PC-9 (cell line): Measurements from ENCODE around the gene GCM1. TPM values are rescaled to one million over a fixed set of nuclear protein-coding genes. Genes with fewer than 3 reads are reported as not detected.
A peak's percentile ranks its signal among the peaks of the same experiment; 100 is the strongest.

ENCODE experiments used
- BruUV-seq: library from RNA; stranded (reverse); fragments of 400-500 nt; replicated peaks from 2 replicates; lab custom pipeline; 2021; lab: Mats Ljungman, UMichigan
- CTCF ChIA-PET: fragments of 300-600 bp; sonication (Branson Sonifier 250); formaldehyde crosslinking; loops from one replicate; lab custom pipeline; 2022; ENCODE audit warnings: antibody characterized with exemption; lab: Charles Lee
- POLR2A ChIA-PET: fragments of 300-600 bp; sonication (Branson Sonifier 250); formaldehyde crosslinking; loops from one replicate; lab custom pipeline; 2022; ENCODE audit warnings: antibody characterized with exemption; ENCODE audit not compliant: unreplicated experiment; lab: Charles Lee
- DNase-seq, 2 experiments: peaks; one replicate each; pipeline versions ENCODE4 v3.0.0 to v3.0.0-alpha.2; 2015 to 2022; ENCODE audit warnings: mixed read lengths in 1 of 2
- H2AFZ ChIP-seq: fragments of 200-600 bp; sonication (generic); 2 replicates; pipeline ENCODE4 v1.8.1; 2017; ENCODE audit warnings: antibody characterized with exemption
- H3F3A ChIP-seq: fragments of 200-600 bp; sonication (generic); 2 replicates; pipeline ENCODE4 v1.8.1; 2017; ENCODE audit warnings: antibody characterized with exemption, mild to moderate bottlenecking, low read depth; ENCODE audit not compliant: insufficient read depth
- H3K27ac ChIP-seq: fragments of 200-600 bp; sonication (generic); 2 replicates; pipeline ENCODE4 v1.6.1; 2016; ENCODE audit warnings: mixed run types
- H3K27me3 ChIP-seq: fragments of 200-600 bp; sonication (generic); 2 replicates; pipeline ENCODE4 v1.6.1; 2016; ENCODE audit warnings: low read depth, mixed run types; ENCODE audit not compliant: insufficient read depth
- H3K36me3 ChIP-seq: fragments of 200-600 bp; sonication (generic); 2 replicates; pipeline ENCODE4 v1.6.1; 2016; ENCODE audit warnings: low read depth, mixed run types
- H3K4me1 ChIP-seq: fragments of 200-600 bp; sonication (generic); replicated peaks from 2 replicates; pipeline ENCODE4 v1.6.1; 2016; ENCODE audit warnings: mixed run types; ENCODE audit not compliant: insufficient read depth
- H3K4me2 ChIP-seq: fragments of 200-600 bp; sonication (generic); 2 replicates; pipeline ENCODE4 v1.6.1; 2017; ENCODE audit warnings: mixed run types
- H3K4me3 ChIP-seq: fragments of 200-600 bp; sonication (generic); 2 replicates; pipeline ENCODE4 v1.6.1; 2016; ENCODE audit warnings: mixed run types
- H3K79me2 ChIP-seq: fragments of 200-600 bp; sonication (generic); 2 replicates; pipeline ENCODE4 v1.6.1; 2017; ENCODE audit warnings: low read depth, mixed run types
- H3K9me2 ChIP-seq: fragments of 200-600 bp; sonication (generic); 2 replicates; pipeline ENCODE4 v1.8.1; 2017; ENCODE audit warnings: mild to moderate bottlenecking; ENCODE audit not compliant: insufficient read depth
- H3K9me3 ChIP-seq: fragments of 200-600 bp; sonication (generic); 2 replicates; pipeline ENCODE4 v1.8.1; 2016; ENCODE audit warnings: low read depth; ENCODE audit not compliant: insufficient read depth
- H4K20me1 ChIP-seq: fragments of 200-600 bp; sonication (generic); 2 replicates; pipeline ENCODE4 v1.8.1; 2017; ENCODE audit not compliant: insufficient read depth
- CTCF ChIP-seq: fragments of 200-600 bp; sonication (generic); conservative IDR thresholded peaks from 2 replicates; pipeline ENCODE4 v1.6.1; 2017; ENCODE audit warnings: mixed run types, antibody characterized with exemption, mild to moderate bottlenecking, moderate library complexity
- EZH2 ChIP-seq: fragments of 200-600 bp; sonication (generic); IDR thresholded peaks from 2 replicates; pipeline ENCODE4 v1.8.0; 2017; ENCODE audit warnings: antibody characterized with exemption, low read depth
- intact Hi-C: fragments of 100-400 bp; cut with micrococcal nuclease; formaldehyde crosslinking; loops from one replicate; pipeline ENCODE4 v1.10.0; 2022; ENCODE audit not compliant: unreplicated experiment
- total RNA-seq: library from RNA; stranded (reverse); gene quantifications from 2 replicates; pipeline ENCODE4 v1.2.3, GENCODE V29; 2021

Gene GCM1
- total RNA-seq, 1 experiment from 2014 or later, result 0.13 TPM

- no peaks in the 10 kb centered on the region for H3K36me3 ChIP-seq
- no peaks in the 10 kb centered on the region for H3K27me3 ChIP-seq
- H3F3A ChIP-seq, result no peaks in the 10 kb centered on the region; the same call in none of the 2 replicates
- H2AFZ ChIP-seq, result no peak overlapping the region
- peak; percentile 42 to 46 for DNase-seq
- H4K20me1 ChIP-seq, result no peaks in the 10 kb centered on the region
- CTCF ChIA-PET, result no interaction called here
- POLR2A ChIA-PET, result no interaction called here
- peak overlapping the region; percentile 45 for H3K4me2 ChIP-seq
- H3K79me2 ChIP-seq, result no peaks in the 10 kb centered on the region
- no TSS peak for BruUV-seq
- no peak for TF ChIP-seq EZH2
- no peak for TF ChIP-seq CTCF
- H3K9me3 ChIP-seq, result peaks cover 16% of the 10 kb centered on the region
- H3K4me3 ChIP-seq, result no peak overlapping the region
- intact Hi-C loops, result no loop called here
- peaks cover 20% of the 10 kb centered on the region for H3K4me1 ChIP-seq
- H3K27ac ChIP-seq, result peak overlapping the region; percentile 14; the same call in 1 of the 2 replicates
- no peaks in the 10 kb centered on the region for H3K9me2 ChIP-seq
Measured at GRCh38 chr6:53119772-53120409, 28.8 kb downstream of the GCM1 start.

GRCh38 chr6:53119349-53119748 lies 29.3 kb downstream of the GCM1 start:
- Histone ChIP-seq H3K4me2 (peak overlapping the region; percentile 45), H3K27me3 (no peaks in the 10 kb centered on the region), H3F3A (peaks cover 4% of the 10 kb centered on the region), H2AFZ (no peak overlapping the region), H3K9me2 (no peaks in the 10 kb centered on the region), H3K4me3 (no peak overlapping the region), H4K20me1 (no peaks in the 10 kb centered on the region), H3K27ac (peak overlapping the region; percentile 14; the same call in 1 of the 2 replicates), H3K4me1 (peaks cover 26% of the 10 kb centered on the region), H3K9me3 (peaks cover 16% of the 10 kb centered on the region), H3K79me2 (no peaks in the 10 kb centered on the region), H3K36me3 (no peaks in the 10 kb centered on the region)
- no TSS peak for BruUV-seq
- CTCF ChIA-PET, result no interaction called here
- intact Hi-C loops, result no loop called here
- POLR2A ChIA-PET, result no interaction called here
- TF ChIP-seq EZH2 (no peak), CTCF (no peak)
- no peak for DNase-seq

GRCh38 chr6:53115741-53116140 lies 32.9 kb downstream of the GCM1 start:
- CTCF ChIA-PET, result no interaction called here
- no peak overlapping the region for H3K4me2 ChIP-seq
- H3K27ac ChIP-seq, result no peak overlapping the region
- TF ChIP-seq CTCF, result no peak
- no peak for TF ChIP-seq EZH2
- BruUV-seq, result no TSS peak
- no peak for DNase-seq
- POLR2A ChIA-PET, result interaction anchor here (0.7 kb wide), 1 partner anchor 10 kb away, joined by 4 read pairs; no protein-coding TSS in a partner anchor
- H3K36me3 ChIP-seq, result no peaks in the 10 kb centered on the region
- peaks cover 16% of the 10 kb centered on the region for H3K9me3 ChIP-seq
- no peak overlapping the region for H2AFZ ChIP-seq
- H3K4me3 ChIP-seq, result no peak overlapping the region
- H3K9me2 ChIP-seq, result no peaks in the 10 kb centered on the region
- intact Hi-C loops, result no loop called here
- H3K27me3 ChIP-seq, result no peaks in the 10 kb centered on the region
- no peaks in the 10 kb centered on the region for H3K79me2 ChIP-seq
- H3K4me1 ChIP-seq, result peaks cover 59% of the 10 kb centered on the region
- no peaks in the 10 kb centered on the region for H4K20me1 ChIP-seq
- H3F3A ChIP-seq, result peaks cover 36% of the 10 kb centered on the region
